Activated effector memory CD4-positive, alpha-beta T cell treated with anti-CD3 and anti-CD28 coated beads, Interleukin-2, amount 50 U/mL, for 16 hours (primary cell): ENCODE measurements around the gene ULK4.
"Not testable (repeated sequence)": the region's sequence is repeated elsewhere in the genome, so short reads cannot be mapped to it uniquely, and the experiment has no call there.

Experiments
- DNase-seq: peaks from one replicate; pipeline ENCODE4 v3.0.0-alpha.2; 2020

Gene ULK4

DNA sequence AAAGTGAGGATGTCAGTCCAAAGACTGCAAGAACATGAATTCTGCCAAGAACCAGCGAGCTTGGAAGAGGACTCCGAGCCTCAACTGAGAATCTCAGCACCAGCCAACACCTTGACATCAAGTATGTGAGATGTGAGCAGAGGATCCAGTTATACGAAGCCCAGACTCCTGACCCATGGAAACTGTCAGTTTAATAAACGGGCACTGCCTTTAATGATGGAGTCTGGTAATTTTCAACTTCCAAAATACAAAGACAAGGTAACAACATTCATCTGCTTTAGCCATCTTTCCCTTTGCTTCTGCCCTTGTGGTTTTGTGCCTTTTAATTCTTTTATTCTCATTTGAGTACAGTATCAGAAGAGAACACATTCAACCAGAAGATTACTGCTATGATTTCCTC lies 211.9 kb downstream of the ULK4 start:
- DNase-seq = no peak

DNA sequence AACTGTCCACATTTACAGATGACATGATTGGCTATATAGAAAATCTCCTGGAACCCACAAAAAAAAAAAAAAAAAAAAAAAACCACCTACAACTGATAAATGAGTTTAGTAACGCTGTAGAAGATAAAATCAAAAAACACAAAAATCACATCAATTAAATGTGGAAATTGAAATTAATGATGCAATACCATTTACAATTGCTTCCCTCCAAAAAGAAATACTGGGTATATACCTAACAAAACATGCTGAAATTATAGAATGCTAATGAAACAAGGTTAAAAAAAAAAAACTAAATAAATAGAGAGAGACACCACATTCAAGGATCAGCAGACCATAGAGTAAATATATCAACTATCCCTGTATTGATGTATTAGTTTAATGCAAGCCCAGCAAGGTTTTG lies 215.7 kb downstream of the ULK4 start:
- no peak for DNase-seq

DNA sequence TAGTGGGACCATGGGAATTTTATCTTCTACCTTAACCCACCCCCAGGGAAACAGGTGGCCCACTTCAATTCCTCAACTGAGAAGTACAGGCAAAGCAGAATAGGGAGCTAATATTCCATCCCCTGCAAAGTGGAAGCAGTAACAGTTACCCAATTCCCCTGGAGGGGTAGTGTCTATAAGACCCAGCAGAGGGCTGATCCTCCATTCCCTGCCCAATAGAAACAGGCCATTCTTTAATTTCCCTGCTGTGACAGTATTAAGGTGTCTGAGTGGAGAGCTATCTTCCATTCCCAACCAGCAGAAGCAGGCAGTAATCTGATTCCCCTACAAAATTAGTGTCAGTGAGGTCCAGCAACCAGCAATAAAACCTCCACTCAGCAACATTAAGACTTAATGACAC lies 219.8 kb downstream of the ULK4 start:
- no peak for DNase-seq

DNA sequence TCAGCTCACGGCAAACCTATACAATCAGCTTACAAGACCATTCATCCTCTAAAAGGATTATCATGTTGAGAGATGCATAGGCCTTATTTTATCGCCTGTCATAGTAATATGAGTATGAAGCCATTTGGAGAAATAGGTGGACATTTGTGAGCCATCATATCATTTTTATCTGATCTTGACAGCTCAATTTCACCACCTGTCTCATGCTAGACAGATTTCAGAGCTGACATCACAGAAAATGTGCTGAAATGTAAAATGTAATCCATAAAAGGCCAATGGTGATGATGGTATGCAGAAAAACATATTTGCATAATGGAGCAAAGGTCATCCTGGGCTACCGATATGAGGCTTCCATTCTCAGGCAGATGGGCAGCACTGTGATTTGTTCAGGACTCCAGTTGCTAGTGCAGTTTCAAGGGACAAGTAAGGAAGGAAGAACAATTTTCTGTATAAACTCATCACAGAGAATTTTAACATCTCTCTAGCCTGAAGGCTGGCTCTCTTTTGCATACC lies 221.5 kb downstream of the ULK4 start:
- no peak for DNase-seq

DNA sequence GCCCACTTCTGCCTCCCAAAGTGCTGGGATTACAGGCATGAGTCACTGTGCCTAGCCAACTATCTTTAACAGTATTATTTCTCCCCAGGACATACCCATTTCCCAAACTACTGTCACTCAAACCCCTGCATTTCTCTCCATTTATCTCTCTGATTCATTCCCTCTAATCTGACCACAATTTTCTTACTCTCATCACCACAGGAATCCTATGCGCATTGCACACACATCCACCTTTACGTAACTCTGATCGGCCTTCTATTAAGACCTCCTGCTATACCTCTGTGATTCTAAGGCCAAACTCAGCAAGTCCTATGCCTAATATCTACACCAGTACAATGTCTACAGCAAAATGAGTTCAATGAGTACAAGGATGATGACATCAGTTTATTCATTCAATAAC lies 235.0 kb downstream of the ULK4 start:
- DNase-seq = no peak

DNA sequence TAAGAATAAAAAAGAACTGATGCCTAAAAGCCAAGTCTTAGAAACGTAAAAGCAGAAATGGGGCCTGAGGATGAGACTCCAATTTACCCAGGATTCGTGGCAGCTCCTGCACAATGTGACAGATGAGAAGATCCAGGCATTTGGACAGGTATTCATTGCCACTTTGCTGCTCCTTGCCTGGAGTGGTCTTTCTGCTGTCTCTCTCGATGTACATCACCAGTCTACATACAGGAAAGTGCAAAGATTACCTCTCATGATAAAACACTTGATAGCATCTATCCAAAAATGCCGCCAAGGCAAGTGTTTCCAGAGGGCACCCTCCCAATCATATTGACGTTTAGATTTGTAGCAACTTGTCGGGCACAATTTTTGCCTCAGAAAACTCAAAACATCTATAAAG lies 244.3 kb downstream of the ULK4 start:
- DNase-seq = no peak

DNA sequence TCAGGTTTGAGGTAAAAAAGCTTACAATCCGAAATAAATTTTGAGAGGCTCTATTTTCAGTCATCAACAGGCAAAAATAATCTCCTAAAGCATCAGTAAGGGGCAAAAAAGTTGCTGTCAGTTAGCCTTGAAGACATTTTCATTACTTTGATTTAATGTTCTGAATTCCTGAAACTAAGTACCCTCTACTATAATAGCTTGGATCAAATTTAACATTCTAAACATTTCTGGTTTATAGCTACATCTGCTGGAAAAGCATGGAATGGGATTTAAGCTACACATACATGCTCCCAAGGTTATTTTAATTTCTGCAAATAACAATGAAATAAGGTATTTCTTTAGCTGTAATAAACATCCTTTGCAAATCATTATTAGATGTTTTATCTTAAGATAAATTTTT lies 245.4 kb downstream of the ULK4 start:
- no peak for DNase-seq

DNA sequence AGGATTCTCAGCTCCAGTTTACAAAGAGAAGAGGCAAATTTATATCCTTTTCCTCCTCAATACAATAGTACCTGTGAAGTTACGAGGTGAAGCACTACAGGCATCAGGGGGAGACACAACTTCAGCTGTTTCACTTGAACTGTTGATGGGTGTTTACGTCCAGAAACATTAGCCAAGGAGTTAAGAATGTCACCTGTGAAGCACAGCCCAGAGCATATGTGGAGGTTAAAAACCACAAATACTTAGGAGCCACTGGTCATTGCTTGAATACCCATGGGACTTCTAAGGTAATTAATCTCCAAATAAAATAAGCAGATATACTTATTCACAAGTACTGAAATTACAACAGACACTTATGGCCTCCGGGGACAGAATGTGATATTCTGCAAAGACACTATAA lies 246.5 kb downstream of the ULK4 start:
- DNase-seq = no peak

DNA sequence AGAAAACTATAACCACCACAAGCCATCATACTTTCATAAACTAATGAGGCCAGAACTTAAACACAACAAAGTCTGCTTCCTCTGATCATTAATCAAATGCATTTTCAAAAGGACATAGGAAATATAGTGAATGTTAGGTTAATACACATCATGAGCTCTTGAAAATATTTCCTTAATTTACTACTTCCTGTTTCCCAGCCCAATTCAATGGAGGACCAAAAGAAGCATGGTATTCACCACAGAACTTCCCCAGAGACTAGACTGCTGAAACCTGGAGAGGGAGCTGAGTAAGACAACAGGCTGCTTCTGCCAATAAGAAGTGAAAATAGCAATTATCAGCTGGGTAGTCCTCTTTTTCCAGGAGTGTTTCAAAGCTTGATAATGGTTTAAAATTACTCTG lies 250.3 kb downstream of the ULK4 start:
- no peak for DNase-seq

DNA sequence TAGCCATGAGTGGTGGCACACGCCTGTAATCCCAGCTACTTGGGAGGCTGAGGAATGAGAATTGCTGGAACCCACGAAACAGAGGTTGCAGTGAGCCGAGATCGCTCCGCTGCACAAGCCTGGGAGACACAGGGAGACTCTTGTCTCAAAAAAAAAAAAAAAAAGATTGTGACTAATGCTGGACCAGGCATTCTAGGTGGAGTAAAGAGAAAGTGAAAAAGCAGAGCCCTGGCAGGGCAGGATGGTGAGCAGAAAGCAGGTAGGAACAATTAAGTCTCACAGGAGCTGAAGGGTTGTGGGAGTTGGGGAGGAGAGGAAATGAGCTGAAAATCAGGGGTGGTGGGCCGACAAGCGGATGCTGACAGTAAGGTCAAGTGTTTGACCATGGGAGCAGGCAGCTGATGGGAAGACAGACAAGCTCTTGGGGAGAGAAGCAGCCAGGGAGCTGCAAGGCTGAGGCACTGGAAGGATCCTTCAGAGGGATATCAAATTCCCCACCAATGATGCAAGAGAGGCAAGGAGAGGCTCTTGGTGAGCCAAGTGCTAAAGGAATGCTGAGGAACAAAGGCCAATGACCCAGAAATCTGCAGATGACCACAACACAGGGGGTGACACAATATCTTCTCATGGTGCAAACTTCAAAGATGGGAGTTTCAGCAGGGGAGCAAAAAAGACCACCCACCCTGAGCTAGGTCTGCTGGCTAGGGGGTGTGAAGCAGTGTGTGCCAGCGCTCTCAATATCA lies 251.1 kb downstream of the ULK4 start:
- DNase-seq = no peak

DNA sequence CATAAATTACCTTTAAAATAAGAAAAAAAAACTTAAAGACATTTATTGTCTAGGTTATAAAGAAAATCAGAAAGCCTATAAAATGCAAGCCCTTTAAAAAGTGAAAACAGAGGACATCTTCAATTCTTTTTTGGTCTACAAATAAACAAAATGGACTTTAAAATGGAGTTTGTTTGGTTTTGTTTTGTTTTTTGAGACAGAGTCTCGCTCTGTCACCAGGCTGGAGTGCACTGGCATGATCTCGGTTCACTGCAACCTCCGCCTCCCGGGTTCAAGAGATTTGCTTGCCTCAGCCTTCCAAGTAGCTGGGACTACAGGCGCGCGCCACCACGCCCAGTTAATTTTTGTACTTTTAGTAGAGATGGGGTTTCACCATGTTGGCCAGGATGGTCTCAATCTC lies 252.7 kb downstream of the ULK4 start:
- not testable (repeated sequence) for DNase-seq

DNA sequence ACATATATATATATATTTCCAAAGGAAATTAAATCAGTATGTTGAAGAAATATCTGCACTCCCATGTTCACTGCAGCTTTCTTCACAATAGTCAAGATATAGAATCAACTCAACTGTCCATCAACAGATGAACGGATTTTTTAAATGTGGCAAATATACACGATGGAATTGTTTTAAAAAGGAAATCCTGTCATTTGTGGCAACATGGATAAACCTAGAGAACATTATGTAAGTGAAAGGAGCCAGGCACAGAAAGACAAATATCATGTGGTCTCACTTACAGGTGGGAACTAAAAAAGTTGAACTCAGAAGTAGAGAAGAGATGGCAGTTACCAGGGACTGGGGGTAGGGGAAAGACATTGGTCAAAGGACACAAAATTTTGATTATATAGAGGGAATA lies 253.7 kb downstream of the ULK4 start:
- DNase-seq = no peak

DNA sequence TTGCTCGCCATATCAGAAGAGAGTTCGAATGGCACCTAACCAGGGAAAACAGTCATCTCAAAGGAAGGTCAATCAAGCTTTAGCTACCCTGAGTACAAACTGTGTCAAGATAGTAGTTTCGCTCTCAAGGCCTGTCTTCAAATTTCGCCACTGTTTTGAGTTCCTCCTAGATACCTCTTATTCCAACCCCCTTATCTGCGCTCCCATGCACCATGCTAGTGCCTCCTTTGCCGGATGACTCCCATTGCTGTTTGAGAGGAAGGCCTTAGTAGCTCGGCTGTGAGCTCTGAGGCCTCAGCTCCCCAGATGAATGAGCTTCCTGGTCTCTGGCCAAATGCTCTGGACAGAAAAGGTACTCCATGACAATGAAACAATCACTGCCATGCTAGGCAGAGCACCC lies 256.0 kb downstream of the ULK4 start:
- no peak for DNase-seq

DNA sequence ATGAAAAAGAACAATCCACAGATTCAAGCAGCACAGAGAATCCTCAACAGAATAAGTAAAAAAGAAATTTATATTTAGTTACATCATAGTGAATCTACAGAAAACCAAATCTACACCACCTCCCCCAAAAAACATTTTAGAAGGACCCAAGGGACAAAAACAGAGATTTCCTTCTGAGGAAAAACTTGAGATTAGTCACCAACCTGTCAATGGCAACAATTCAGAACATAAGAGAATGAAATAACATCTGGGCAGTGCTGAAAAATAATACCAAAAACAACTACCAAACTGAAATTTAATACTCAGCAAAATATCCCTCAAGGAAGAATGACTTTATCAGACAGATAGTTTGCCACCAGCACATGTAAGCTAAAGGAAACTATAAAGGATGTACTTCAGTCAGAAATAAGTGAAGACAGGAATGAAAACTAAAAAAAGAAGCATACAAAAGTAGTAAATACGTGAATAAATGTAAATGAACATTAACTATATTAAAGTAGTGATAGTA lies 260.7 kb downstream of the ULK4 start:
- DNase-seq = no peak

DNA sequence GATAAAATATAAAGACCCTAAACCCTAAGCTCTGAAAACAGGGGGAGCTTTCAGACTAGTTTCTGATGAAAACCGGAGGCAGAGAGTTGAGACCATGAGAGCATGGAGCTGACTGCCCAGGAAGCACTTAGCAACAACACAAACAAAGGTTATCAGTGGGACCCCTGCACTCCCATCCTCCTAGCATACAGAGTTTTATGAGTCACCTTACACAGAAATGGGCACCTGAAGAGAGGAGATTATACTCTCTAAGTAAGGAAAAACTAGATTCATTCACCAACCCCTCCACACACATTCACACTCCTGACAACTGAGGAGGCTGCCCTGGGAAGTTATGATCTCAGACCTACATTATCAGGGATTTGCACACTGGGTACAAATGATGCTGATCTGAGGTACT lies 261.7 kb downstream of the ULK4 start:
- no peak for DNase-seq

DNA sequence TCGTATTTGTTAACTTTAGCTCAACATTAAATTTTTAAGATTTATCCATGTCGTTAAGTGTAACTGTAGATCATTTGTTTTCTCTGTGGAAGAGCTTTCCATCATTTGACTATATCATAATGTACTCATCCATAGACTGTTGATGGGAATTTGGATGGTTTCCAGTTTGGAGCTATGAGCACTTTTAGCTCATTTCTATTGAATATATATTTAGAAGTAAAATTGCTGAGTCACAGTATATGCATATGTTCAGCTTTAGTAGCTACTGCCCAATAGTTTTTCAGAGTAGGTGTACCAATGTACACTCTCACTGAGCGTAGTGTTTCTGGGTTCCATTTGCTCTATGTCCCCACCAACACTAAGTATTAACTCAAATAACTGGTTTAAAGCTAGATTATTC lies 263.0 kb downstream of the ULK4 start:
- DNase-seq = no peak

DNA sequence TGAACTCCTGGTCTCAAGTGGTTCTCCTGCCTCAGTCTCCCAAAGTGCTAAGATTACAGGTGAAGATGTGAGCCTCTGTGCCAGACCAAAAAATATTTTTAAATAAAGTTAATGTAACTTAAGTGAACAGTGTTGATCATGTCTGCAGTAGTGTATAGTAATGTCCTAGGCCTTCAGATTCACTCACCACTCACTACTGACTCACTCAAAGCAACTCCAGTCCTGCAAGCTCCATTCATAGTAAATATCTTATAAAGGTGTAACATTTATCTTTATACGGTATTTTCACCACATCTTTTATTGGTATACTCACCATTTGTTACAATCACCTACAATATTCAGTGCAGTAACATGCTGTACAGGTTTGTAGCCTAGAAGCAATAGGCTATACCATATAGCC lies 264.2 kb downstream of the ULK4 start:
- DNase-seq = no peak

DNA sequence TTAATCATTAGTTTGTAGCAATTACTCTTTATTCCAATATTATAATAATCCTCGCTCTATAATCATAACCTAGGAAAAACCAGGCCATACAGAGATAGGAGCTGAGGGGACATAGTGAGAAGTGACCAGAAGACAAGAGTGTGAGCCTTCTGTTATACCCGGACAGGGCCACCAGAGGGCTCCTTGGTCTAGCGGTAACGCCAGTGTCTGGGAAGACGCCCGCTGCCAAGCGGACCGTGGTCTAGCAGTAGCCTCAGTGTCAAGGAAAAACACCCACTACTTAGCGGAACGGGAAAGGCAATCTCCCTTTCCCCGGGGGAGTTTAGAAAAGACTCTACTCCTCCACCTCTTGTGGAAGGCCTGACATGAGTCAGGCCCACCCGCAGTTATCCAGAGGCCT lies 266.1 kb downstream of the ULK4 start:
- not testable (repeated sequence) for DNase-seq

DNA sequence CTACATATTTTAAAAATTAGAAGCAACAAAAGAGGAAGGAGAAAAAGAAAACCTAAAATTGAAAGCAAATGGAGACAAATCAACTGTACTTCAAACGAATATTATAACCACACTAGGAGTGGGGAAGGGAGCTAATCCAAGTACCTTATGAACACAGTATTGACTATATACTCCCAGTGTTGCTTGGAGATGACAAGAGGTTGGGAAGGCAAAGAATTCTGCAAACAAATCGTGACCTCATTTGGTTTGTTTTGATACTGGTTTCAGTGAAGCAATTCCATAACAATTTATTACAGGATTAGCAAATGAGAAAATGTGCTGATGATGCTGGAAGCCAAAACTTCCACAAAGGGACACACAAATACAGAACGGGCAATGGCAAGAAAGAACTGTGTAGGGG lies 268.1 kb downstream of the ULK4 start:
- DNase-seq = no peak

DNA sequence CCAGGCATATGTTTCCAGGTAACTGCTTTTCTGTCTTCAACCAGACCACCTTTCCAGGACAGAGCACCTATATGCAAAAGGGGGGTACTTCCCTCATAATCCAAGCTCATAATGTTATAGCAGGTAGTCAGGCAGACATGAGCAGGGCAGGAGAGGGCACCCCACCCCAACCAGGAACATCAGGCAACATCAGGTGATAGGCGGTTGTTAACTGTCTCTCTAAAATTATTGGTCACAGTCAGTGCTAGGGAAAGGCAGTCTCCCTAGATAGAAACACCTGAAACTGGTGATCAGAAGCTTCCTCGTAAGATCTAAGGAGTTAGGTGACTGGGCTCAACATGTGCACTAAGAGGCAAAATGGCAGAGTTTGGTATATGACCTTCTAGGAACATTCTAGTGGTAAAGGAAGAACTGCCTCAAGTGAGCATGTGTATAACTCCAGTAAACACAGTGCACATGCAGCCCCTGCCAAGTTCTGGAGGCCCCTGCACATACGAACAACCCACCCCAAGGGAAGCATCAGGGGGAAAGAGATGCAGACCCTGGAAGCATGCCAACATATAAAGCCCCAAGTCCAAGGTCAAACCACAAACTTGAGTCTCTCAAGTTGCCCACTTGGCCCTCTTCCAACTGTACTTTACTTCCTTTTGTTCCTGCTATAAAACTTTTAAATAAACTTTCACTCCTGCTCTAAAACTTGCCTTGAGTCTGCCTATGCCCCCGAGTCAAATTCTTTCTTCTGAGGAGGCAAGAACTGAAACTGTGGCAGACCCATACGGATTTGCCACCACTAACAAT lies 270.9 kb downstream of the ULK4 start:
- no peak for DNase-seq

DNA sequence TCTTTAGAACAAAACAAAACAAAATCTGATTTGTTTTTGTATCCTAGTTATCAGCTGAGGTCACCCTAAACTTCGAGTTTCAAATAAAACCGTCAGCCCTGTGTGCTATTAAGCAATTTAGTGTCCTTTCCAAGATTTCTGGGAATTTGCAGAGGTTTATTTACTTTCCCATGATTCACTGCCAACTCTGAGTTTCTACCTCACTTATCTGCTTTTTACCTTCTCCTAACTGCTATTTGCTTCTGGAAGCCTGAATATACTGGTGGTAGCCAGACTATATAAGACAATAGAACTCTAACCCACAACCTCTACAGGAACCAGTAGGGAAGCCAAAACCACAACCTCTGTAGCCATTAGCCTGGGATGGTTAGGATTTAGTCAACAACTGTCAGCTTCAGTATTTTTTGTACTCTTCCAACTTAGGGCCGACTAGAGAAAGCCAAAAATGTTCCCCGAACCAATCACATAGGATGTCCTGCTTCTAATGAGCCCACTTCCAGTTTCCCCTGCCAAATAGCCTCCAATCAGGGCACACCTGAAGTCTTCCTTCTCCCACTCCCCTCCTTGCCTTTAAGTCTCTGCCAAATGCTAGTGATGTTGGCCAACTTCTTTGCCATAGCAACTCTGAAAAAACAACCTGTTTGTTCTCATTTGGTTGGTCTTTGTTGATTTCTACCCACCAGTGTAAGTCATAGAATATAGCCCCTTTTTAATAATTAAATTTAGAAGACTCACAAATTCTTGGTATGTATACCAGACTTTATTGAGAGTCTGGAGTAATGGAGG lies 273.1 kb downstream of the ULK4 start:
- DNase-seq = no peak

DNA sequence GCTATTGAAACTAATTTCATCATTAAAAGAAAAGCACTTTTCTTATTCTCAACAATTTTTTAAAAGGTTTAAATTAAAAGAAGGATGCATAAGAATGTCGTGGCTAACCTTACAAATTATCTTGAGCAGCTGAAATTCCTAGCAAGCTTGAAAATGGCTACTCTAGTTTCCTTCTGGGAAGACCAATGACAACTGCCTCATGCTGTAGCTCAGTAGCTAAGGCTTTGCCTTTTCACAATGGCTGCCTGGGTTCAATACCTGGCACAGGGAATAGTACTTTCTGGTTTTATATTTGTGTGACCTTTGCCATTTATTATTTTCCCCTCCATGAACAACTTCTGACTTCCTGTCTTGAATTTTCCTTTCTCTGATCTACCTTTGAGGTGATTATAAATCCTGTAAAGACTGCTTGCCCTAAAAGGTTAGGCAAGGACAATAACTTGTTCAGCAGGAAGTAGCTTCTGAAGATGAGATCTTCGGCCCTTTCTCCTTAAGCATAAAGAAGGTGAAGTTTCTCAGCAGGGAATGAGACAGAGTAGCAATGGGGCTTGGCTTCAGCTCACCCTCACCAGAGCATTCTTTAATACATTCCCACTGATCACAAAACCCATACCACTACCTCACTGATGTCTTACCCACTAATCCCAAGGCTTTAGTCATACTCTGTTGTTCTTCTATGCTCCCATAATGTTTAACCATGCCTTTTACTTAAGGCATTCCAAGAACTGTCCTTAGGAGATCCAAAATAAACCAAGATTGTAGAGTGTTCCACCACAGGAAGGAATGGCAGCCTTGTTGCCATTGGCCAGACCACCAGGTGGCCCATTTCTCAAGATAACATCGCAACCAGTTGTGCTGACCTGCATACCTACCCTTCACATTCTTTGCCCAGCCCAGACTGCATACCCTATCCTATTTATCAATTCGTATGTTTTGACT lies 276.8 kb downstream of the ULK4 start:
- DNase-seq = no peak
